GM12878 (cell line): ENCODE measurements around the gene ATP6V0A1. TPM values are rescaled to one million over a fixed set of nuclear protein-coding genes. Genes with fewer than 3 reads are reported as not detected.

Experiments used
- ATAC-seq: fragments of 200-7000 bp; cut with Tn5 transposase; 3 replicates; pipeline ENCODE4 v1.9.1; 2020; ENCODE audit warnings: mild to moderate bottlenecking, moderate library complexity
- BruUV-seq: library from RNA; stranded (reverse); fragments of 400-500 nt; replicated peaks from 2 replicates; lab custom pipeline; 2021; lab: Mats Ljungman, UMichigan
- CTCF ChIA-PET: fragments of 300-600 bp; sonication (Branson Sonifier 250); formaldehyde crosslinking; extraction: SDS; loops from one replicate; lab custom pipeline; 2021; ENCODE audit warnings: inconsistent platforms; lab: Yijun Ruan, JAX
- POLR2A ChIA-PET: fragments of 350-600 bp; formaldehyde crosslinking; extraction: SDS; loops from one replicate; lab custom pipeline; 2021; ENCODE audit warnings: inconsistent platforms; lab: Charles Lee
- RAD21 ChIA-PET: fragments of 300-600 bp; sonication (Branson Sonifier 250); formaldehyde crosslinking; loops from one replicate; lab custom pipeline; 2023; ENCODE audit warnings: antibody characterized with exemption; ENCODE audit not compliant: unreplicated experiment; lab: Charles Lee
- SMC1A ChIA-PET: fragments of 300-600 bp; sonication (Branson Sonifier 250); formaldehyde crosslinking; loops from one replicate; lab custom pipeline; 2023; ENCODE audit not compliant: unreplicated experiment, uncharacterized antibody; lab: Charles Lee
- DNase-seq: peaks from one replicate; pipeline ENCODE4 v3.0.0-alpha.2; 2011; ENCODE audit warnings: low read depth, low spot score
- FAIRE-seq: peaks from 3 replicates; lab custom pipeline; 2011; peaks lifted over from hg19 to GRCh38; lab: Jason Lieb, UNC
- H2AFZ ChIP-seq: 2 replicates; pipeline ENCODE4 v1.6.0; 2011; ENCODE audit warnings: low read depth, low read length, control low read depth; ENCODE audit not compliant: control insufficient read depth
- H3K27ac ChIP-seq: 2 replicates; pipeline ENCODE4 v1.5.1; 2011; ENCODE audit warnings: control low read depth; ENCODE audit not compliant: control insufficient read depth, insufficient read depth
- H3K27me3 ChIP-seq, 2 experiments: replicated peaks in 1 of 2; 2 replicates each; pipeline versions ENCODE4 v1.6.0 to v1.6.1; 2011; ENCODE audit warnings: low read length in 1 of 2; ENCODE audit not compliant: control insufficient read depth in 2 of 2, insufficient read depth in 2 of 2
- H3K36me3 ChIP-seq, 2 experiments: 2 replicates each; pipeline ENCODE4 v1.5.1; 2011; ENCODE audit warnings: low read length in 1 of 2; ENCODE audit not compliant: control insufficient read depth in 2 of 2, insufficient read depth in 2 of 2
- H3K4me1 ChIP-seq: 2 replicates; pipeline ENCODE4 v1.6.1; 2011; ENCODE audit warnings: mild to moderate bottlenecking, low read length, moderate library complexity, mixed read lengths; ENCODE audit not compliant: control insufficient read depth, insufficient read depth
- H3K4me2 ChIP-seq: 2 replicates; pipeline ENCODE4 v1.6.0; 2011; ENCODE audit warnings: control low read depth; ENCODE audit not compliant: control insufficient read depth, insufficient read depth
- H3K4me3 ChIP-seq: fragments of 200-600 bp; sonication (generic); 2 replicates; pipeline ENCODE4 v1.5.1; 2016
- H3K79me2 ChIP-seq: 2 replicates; pipeline ENCODE4 v1.6.0; 2011; ENCODE audit warnings: low read length; ENCODE audit not compliant: control insufficient read depth, insufficient read depth
- H3K9ac ChIP-seq: 2 replicates; pipeline ENCODE4 v1.8.0; 2011; ENCODE audit warnings: low read length, control low read depth, mixed read lengths; ENCODE audit not compliant: control insufficient read depth, insufficient read depth
- H3K9me3 ChIP-seq: replicated peaks from 3 replicates; pipeline ENCODE4 v1.5.1; 2011; ENCODE audit warnings: mild to moderate bottlenecking, low read length; ENCODE audit not compliant: control insufficient read depth, insufficient read depth
- H4K20me1 ChIP-seq: 2 replicates; pipeline ENCODE4 v1.6.0; 2011; ENCODE audit not compliant: control insufficient read depth, insufficient read depth
- SMAD1 ChIP-seq: fragments of 450-650 bp; IDR thresholded peaks from 2 replicates; pipeline ENCODE4 v1.6.1; 2018; ENCODE audit warnings: mild to moderate bottlenecking, low read depth; ENCODE audit not compliant: partially characterized antibody
- SPI1 ChIP-seq: IDR thresholded peaks from 2 replicates; pipeline ENCODE4 v1.6.1; 2011; ENCODE audit warnings: low read depth, mild to moderate bottlenecking, low read length, moderate library complexity, borderline replicate concordance; ENCODE audit not compliant: insufficient read depth
- TBL1XR1 ChIP-seq: IDR thresholded peaks from 2 replicates; pipeline ENCODE4 v1.6.1; 2012; ENCODE audit warnings: low read depth, low read length, improper control_type of control experiment
- WRNIP1 ChIP-seq: IDR thresholded peaks from 2 replicates; pipeline ENCODE4 v1.6.1; 2011; ENCODE audit warnings: low read depth, low read length, improper control_type of control experiment, borderline replicate concordance
- ZNF274 ChIP-seq: IDR thresholded peaks from one replicate; pipeline ENCODE4 v1.8.0; 2011; ENCODE audit not compliant: insufficient read length, insufficient read depth
- WGBS: methylation state at CpG from one replicate; pipeline ENCODE4 v1.1.6; 2016; ENCODE audit warnings: low lambda C conversion rate; ENCODE audit not compliant: insufficient replicate concordance, insufficient coverage; ENCODE audit errors: missing lambda C conversion rate; 5-methylcytosine and 5-hydroxymethylcytosine counted together
- in situ Hi-C: fragments of 300-500 bp; cut with MboI; formaldehyde crosslinking; loops from 9 replicates; pipeline ENCODE4 v1.14.3; 2018; ENCODE audit warnings: mixed read lengths
- intact Hi-C: fragments of 100-400 bp; cut with micrococcal nuclease; formaldehyde crosslinking; loops from one replicate; pipeline ENCODE4 v1.14.2; 2022; ENCODE audit not compliant: unreplicated experiment
- polyA plus RNA-seq, 11 experiments: library from polyadenylated mRNA; depleted of rRNA in 4 of 11; unstranded in 6 of 11; stranded (reverse) in 5 of 11; fragments of >200 nt; fragmentation: Nextera tagmentation in 4 of 11; fragmentation: Illumina TruSeq in 1 of 11; extraction: Ambion mirVana in 4 of 11; extraction: Trizol in 1 of 11; gene quantifications; 1 replicate in 1 of 11; 2 replicates in 10 of 11; pipeline versions ENCODE4 v1.2.1 to v1.2.3, GENCODE V29; 2011 to 2016; ENCODE audit warnings: inconsistent platforms in 2 of 11, missing spikeins in 2 of 11, low read depth in 1 of 11
- total RNA-seq, 4 experiments: library from RNA; depleted of rRNA in 3 of 4; stranded (reverse); fragments of >200 nt in 3 of 4; fragmentation: Illumina TruSeq in 1 of 4; extraction: Trizol in 1 of 4; gene quantifications; 2 replicates each; pipeline versions ENCODE4 v1.2.1 to v1.2.3, GENCODE V29; 2013 to 2021
- TF ChIP-seq, protein P1 (sequence below): fragments of 450-650 bp; IDR thresholded peaks from 2 replicates; pipeline ENCODE4 v1.6.1; 2018; ENCODE audit warnings: borderline replicate concordance, mild to moderate bottlenecking; ENCODE audit not compliant: partially characterized antibody

The ATP6V0A1 gene
- total and polyA plus RNA-seq, 10 of the 15 experiments (the other 5 are each of a cell fraction or from before 2014, with no cell fraction given): 3.0 to 76.6 (median 30.9) TPM

DNA sequence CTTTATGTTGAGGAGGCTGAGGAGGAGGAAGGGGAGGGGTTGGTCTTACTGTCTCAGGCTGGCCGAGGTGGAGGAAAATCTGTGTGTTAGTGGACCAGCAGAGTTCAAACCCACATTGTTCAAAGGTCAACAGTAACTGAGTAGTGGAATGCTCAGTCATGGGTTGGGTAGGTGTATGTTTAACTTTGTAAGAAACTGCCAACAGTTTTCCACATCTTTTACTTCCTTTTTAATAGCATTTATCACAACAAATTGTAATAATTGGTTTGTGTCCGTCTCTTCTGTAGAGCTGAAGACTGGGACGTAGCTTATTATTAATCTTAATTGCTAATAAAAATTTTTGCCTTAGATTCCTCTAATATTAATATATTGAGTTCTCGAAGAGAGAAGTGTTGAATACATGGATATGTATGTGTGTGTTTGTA is 5.3 kb downstream of the ATP6V0A1 start:
- no peak for FAIRE-seq
- SMC1A ChIA-PET: interaction anchor here (1.0 to 2.3 kb wide), 8 partner anchors 9 to 72 kb away, joined by 3 to 9 read pairs (median 4); partner anchors contain the start of gene NAGLU
- 96% methylated on average over 4 of the region's 4 CpGs for WGBS
- H3K27ac ChIP-seq: no peak overlapping the region
- no peaks in the 10 kb centered on the region for H3K27me3 ChIP-seq
- DNase-seq: no peak
- ATAC-seq: no peak
- peaks cover 22% of the 10 kb centered on the region for H3K79me2 ChIP-seq
- H3K9ac ChIP-seq: no peak overlapping the region
- intact Hi-C loops: no loop called here
- no peak overlapping the region for H3K4me3 ChIP-seq
- no peaks in the 10 kb centered on the region for H3K9me3 ChIP-seq
- RAD21 ChIA-PET: interaction anchor here (1.5 kb wide), 1 partner anchor 35 kb away, joined by 5 read pairs; no protein-coding TSS in a partner anchor
- H2AFZ ChIP-seq: no peak overlapping the region
- CTCF ChIA-PET: interaction anchor here (0.9 to 4.5 kb wide), 12 partner anchors 8 to 66 kb away, joined by 3 to 18 read pairs (median 4); no protein-coding TSS in a partner anchor
- H3K4me1 ChIP-seq: no peaks in the 10 kb centered on the region
- in situ Hi-C loops: no loop called here
- no TSS peak for BruUV-seq
- no peak overlapping the region for H3K4me2 ChIP-seq
- no peak for TF ChIP-seq TBL1XR1
- TF ChIP-seq ZNF274: no peak
- TF ChIP-seq, protein P1, sequence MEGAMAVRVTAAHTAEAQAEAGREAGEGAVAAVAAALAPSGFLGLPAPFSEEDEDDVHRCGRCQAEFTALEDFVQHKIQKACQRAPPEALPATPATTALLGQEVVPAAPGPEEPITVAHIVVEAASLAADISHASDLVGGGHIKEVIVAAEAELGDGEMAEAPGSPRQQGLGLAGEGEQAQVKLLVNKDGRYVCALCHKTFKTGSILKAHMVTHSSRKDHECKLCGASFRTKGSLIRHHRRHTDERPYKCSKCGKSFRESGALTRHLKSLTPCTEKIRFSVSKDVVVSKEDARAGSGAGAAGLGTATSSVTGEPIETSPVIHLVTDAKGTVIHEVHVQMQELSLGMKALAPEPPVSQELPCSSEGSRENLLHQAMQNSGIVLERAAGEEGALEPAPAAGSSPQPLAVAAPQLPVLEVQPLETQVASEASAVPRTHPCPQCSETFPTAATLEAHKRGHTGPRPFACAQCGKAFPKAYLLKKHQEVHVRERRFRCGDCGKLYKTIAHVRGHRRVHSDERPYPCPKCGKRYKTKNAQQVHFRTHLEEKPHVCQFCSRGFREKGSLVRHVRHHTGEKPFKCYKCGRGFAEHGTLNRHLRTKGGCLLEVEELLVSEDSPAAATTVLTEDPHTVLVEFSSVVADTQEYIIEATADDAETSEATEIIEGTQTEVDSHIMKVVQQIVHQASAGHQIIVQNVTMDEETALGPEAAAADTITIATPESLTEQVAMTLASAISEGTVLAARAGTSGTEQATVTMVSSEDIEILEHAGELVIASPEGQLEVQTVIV: no peak
- TF ChIP-seq WRNIP1: no peak
- no peak for TF ChIP-seq SPI1
- no peak for TF ChIP-seq SMAD1
- POLR2A ChIA-PET: interaction anchor here (0.8 to 1.9 kb wide), 4 partner anchors 8 to 51 kb away, joined by 3 to 7 read pairs (median 5); no protein-coding TSS in a partner anchor
- peaks cover 0 to 15% of the 10 kb centered on the region in 2 experiments; a peak in 2 of 4 replicates for H3K36me3 ChIP-seq
- H4K20me1 ChIP-seq: no peaks in the 10 kb centered on the region
